HUES64 (cell line): ENCODE measurements around the gene PLGRKT.
"Not testable (repeated sequence)": the region's sequence is repeated elsewhere in the genome, so short reads cannot be mapped to it uniquely, and the experiment has no call there.

ENCODE experiments used
- H3K27ac ChIP-seq: 2 replicates; pipeline ENCODE4 v1.7.0; 2013; ENCODE audit warnings: low read depth, low read length, inconsistent platforms
- H3K27me3 ChIP-seq: 2 replicates; pipeline ENCODE4 v1.6.1; 2013; ENCODE audit warnings: mild to moderate bottlenecking, low read length; ENCODE audit not compliant: insufficient read depth
- H3K36me3 ChIP-seq: 2 replicates; pipeline ENCODE4 v1.6.1; 2013; ENCODE audit warnings: mild to moderate bottlenecking, low read length; ENCODE audit not compliant: insufficient read depth
- H3K4me1 ChIP-seq: 2 replicates; pipeline ENCODE4 v1.6.1; 2013; ENCODE audit warnings: mild to moderate bottlenecking, low read length, moderate library complexity; ENCODE audit not compliant: insufficient read depth
- H3K4me3 ChIP-seq: 2 replicates; pipeline ENCODE4 v1.5.1; 2013; ENCODE audit warnings: mild to moderate bottlenecking, low read length, moderate library complexity
- H3K9ac ChIP-seq: 2 replicates; pipeline ENCODE4 v1.6.1; 2013; ENCODE audit warnings: mild to moderate bottlenecking, low read depth, low read length
- H3K9me3 ChIP-seq: 2 replicates; pipeline ENCODE4 v1.6.1; 2013; ENCODE audit warnings: low read depth, low read length; ENCODE audit not compliant: insufficient read depth
- WGBS: fragments of 150-250, 120-280 bp; methylation state at CpG from one replicate; pipeline ENCODE4 v1.1.7; 2013; ENCODE audit warnings: missing lambda C conversion rate; 5-methylcytosine and 5-hydroxymethylcytosine counted together

PLGRKT gene

GRCh38 chr9:5331276-5331675 lies 106.4 kb downstream of the PLGRKT start:
- not testable (repeated sequence) for H3K9ac ChIP-seq, H3K4me3 ChIP-seq, H3K27me3 ChIP-seq, H3K9me3 ChIP-seq, H3K27ac ChIP-seq, H3K36me3 ChIP-seq
- peaks cover 10% of the 10 kb centered on the region; the same call in 1 of the 2 replicates for H3K4me1 ChIP-seq
- WGBS = 96% methylated on average over 3 of the region's 3 CpGs

- Histone ChIP-seq H3K4me1 (peaks cover 10% of the 10 kb centered on the region; the same call in 1 of the 2 replicates), H3K9ac (peak overlapping the region; percentile 44; the same call in 1 of the 2 replicates), H3K27ac (no peak overlapping the region), H3K27me3 (no peaks in the 10 kb centered on the region), H3K36me3 (no peaks in the 10 kb centered on the region), H3K9me3 (no peaks in the 10 kb centered on the region), H3K4me3 (peak overlapping the region; percentile 27)
- 39% methylated on average over 10 of the region's 10 CpGs for WGBS
Observed at GRCh38 chr9:5326893-5327548, 110.7 kb downstream of the PLGRKT start.

- Histone ChIP-seq H3K27me3 (no peaks in the 10 kb centered on the region), H3K9ac (no peak overlapping the region), H3K4me3 (no peak overlapping the region)
Observed at GRCh38 chr9:5326187-5326586, 111.5 kb downstream of the PLGRKT start.

GRCh38 chr9:5321601-5322000 lies 116.1 kb downstream of the PLGRKT start:
- no CpG with 5 or more reads among the region's 1 CpG for WGBS
- not testable (repeated sequence) for H3K9me3 ChIP-seq, H3K9ac ChIP-seq, H3K27ac ChIP-seq, H3K4me1 ChIP-seq, H3K4me3 ChIP-seq, H3K27me3 ChIP-seq, H3K36me3 ChIP-seq

More at GRCh38 chr9:5326187-5326586, 111.5 kb downstream of the PLGRKT start:
- Histone ChIP-seq H3K4me1 (peaks cover 10% of the 10 kb centered on the region; the same call in 1 of the 2 replicates), H3K9me3 (no peaks in the 10 kb centered on the region), H3K27ac (no peak overlapping the region), H3K36me3 (no peaks in the 10 kb centered on the region)

GRCh38 chr9:5321058-5321457 lies 116.7 kb downstream of the PLGRKT start:
- WGBS = 67% methylated on average over 1 of the region's 1 CpG
- Histone ChIP-seq H3K27ac (no peak overlapping the region), H3K27me3 (no peaks in the 10 kb centered on the region), H3K4me1 (no peaks in the 10 kb centered on the region), H3K9ac (no peak overlapping the region), H3K9me3 (peaks cover 3% of the 10 kb centered on the region; the same call in 1 of the 2 replicates), H3K4me3 (no peak overlapping the region), H3K36me3 (no peaks in the 10 kb centered on the region)

GRCh38 chr9:5316406-5316805 lies 121.3 kb downstream of the PLGRKT start:
- H3K4me1 ChIP-seq, H3K4me3 ChIP-seq, H3K36me3 ChIP-seq, H3K27ac ChIP-seq, H3K9ac ChIP-seq, H3K27me3 ChIP-seq, H3K9me3 ChIP-seq: not testable (repeated sequence)
- 100% methylated on average over 1 of the region's 1 CpG for WGBS

GRCh38 chr9:5315187-5315923 lies 122.4 kb downstream of the PLGRKT start:
- Histone ChIP-seq H3K27me3 (no peaks in the 10 kb centered on the region), H3K9ac (no peak overlapping the region), H3K9me3 (peaks cover 9% of the 10 kb centered on the region; the same call in 1 of the 2 replicates), H3K4me1 (no peaks in the 10 kb centered on the region), H3K27ac (no peak overlapping the region), H3K36me3 (no peaks in the 10 kb centered on the region; the same call in 1 of the 2 replicates), H3K4me3 (no peak overlapping the region)
- 63% methylated on average over 3 of the region's 4 CpGs for WGBS

GRCh38 chr9:5310851-5311250 lies 126.9 kb downstream of the PLGRKT start:
- Histone ChIP-seq H3K27ac (no peak overlapping the region), H3K9me3 (peaks cover 5% of the 10 kb centered on the region; the same call in 1 of the 2 replicates), H3K4me3 (no peak overlapping the region), H3K9ac (no peak overlapping the region), H3K36me3 (no peaks in the 10 kb centered on the region; the same call in 1 of the 2 replicates), H3K27me3 (no peaks in the 10 kb centered on the region), H3K4me1 (no peaks in the 10 kb centered on the region)
